Thyroid gland (tissue), 4 donors: ENCODE results near the gene ADORA2A. TPM values are rescaled to one million over a fixed set of nuclear protein-coding genes. Genes with fewer than 3 reads are reported as not detected.
A peak's percentile ranks its signal among the peaks of the same experiment; 100 is the strongest.

ENCODE experiments used
- DNase-seq, 2 donors: peaks; one replicate each; pipeline ENCODE4 v3.0.0-alpha.2; 2019
- H3K27ac ChIP-seq, 3 donors: fragments of 200-600 bp; sonication (generic); 1 replicate in 2 of 3; 2 replicates in 1 of 3; pipeline ENCODE4 v1.5.1; 2016 to 2019; ENCODE audit warnings: mild to moderate bottlenecking in 1 of 3, moderate library complexity in 1 of 3
- H3K27me3 ChIP-seq: fragments of 200-600 bp; sonication (generic); one replicate; pipeline ENCODE4 v1.5.1; 2019
- H3K36me3 ChIP-seq, 2 donors: fragments of 200-600 bp; sonication (generic); one replicate each; pipeline ENCODE4 v1.5.1; 2016 to 2019
- H3K4me1 ChIP-seq, 2 donors: fragments of 200-600 bp; sonication (generic); one replicate each; pipeline ENCODE4 v1.5.1; 2017 to 2019
- H3K4me3 ChIP-seq, 3 donors: fragments of 200-600 bp; sonication (generic); replicated peaks in 1 of 3; 1 replicate in 2 of 3; 2 replicates in 1 of 3; pipeline ENCODE4 v1.5.1; 2016; ENCODE audit warnings: mild to moderate bottlenecking in 1 of 3
- H3K9me3 ChIP-seq: fragments of 200-600 bp; sonication (generic); one replicate; pipeline ENCODE4 v1.5.1; 2017
- CTCF ChIP-seq, 6 experiments: fragments of 200-600 bp in 3 of 6; fragments of 450-650 bp in 3 of 6; sonication (generic) in 3 of 6; IDR thresholded peaks; one replicate each; pipeline ENCODE4 v1.5.1; 2016 to 2019; ENCODE audit warnings: antibody characterized with exemption in 6 of 6, mild to moderate bottlenecking in 2 of 6, inconsistent platforms in 1 of 6, moderate library complexity in 1 of 6
- POLR2A ChIP-seq, 2 donors: fragments of 450-650 bp; IDR thresholded peaks; one replicate each; pipeline ENCODE4 v1.6.1; 2017; ENCODE audit warnings: antibody characterized with exemption in 2 of 2, mild to moderate bottlenecking in 2 of 2, moderate library complexity in 1 of 2
- WGBS, 2 donors: methylation state at CpG; one replicate each; pipeline ENCODE4 v1.1.5; 2017; 5-methylcytosine and 5-hydroxymethylcytosine counted together
- intact Hi-C: fragments of 100-400 bp; cut with DNase I; formaldehyde crosslinking; loops from one replicate; pipeline ENCODE4 v1.15.1; 2023
- total RNA-seq, 4 donors: library from RNA; depleted of rRNA; stranded (reverse); fragments of >200 nt; gene quantifications; one replicate each; pipeline ENCODE4 v1.2.3, GENCODE V29; 2016

The ADORA2A gene
- total RNA-seq, 4 donors from 2014 or later: 1.4 to 3.0 (median 2.5) TPM

- intact Hi-C loops: no loop called here
- no peak for DNase-seq
- Histone ChIP-seq H3K9me3 (no peaks in the 10 kb centered on the region), H3K27ac (no peak overlapping the region), H3K27me3 (no peaks in the 10 kb centered on the region), H3K36me3 (peaks cover 5 to 9% of the 10 kb centered on the region in 2 donors), H3K4me3 (no peak overlapping the region), H3K4me1 (peaks cover 0 to 21% of the 10 kb centered on the region in 2 donors)
- WGBS, 2 donors: 88 to 91% methylated on average over 2 of the region's 2 CpGs
- TF ChIP-seq POLR2A (IDR thresholded peaks at IDR 0.05) (no peak), CTCF (IDR thresholded peaks at IDR 0.05) (no peak)
These were observed 33.1 kb upstream of the ADORA2A start for GRCh38 chr22:24394254-24394653.

GRCh38 chr22:24398409-24398808, 29.0 kb upstream of the ADORA2A start:
- Histone ChIP-seq H3K9me3 (no peaks in the 10 kb centered on the region), H3K27ac (no peak overlapping the region), H3K4me3 (no peak overlapping the region), H3K36me3 (peaks cover 5 to 9% of the 10 kb centered on the region in 2 donors), H3K27me3 (no peaks in the 10 kb centered on the region), H3K4me1 (peaks cover 9 to 22% of the 10 kb centered on the region in 2 donors)
- no peak for DNase-seq
- intact Hi-C loops: no loop called here
- TF ChIP-seq CTCF (IDR thresholded peaks at IDR 0.05) (no peak), POLR2A (IDR thresholded peaks at IDR 0.05) (no peak)

- H3K4me3 ChIP-seq: no peak overlapping the region
- no peak for DNase-seq
- peaks cover 7 to 18% of the 10 kb centered on the region in 2 donors for H3K36me3 ChIP-seq
- H3K27me3 ChIP-seq: no peaks in the 10 kb centered on the region
- intact Hi-C loops: no loop called here
- H3K27ac ChIP-seq: no peak overlapping the region
- 82 to 84% methylated on average over 8 of the region's 8 CpGs for WGBS, 2 donors
- TF ChIP-seq POLR2A (IDR thresholded peaks at IDR 0.05) (no peak), CTCF (IDR thresholded peaks at IDR 0.05) (no peak)
- peaks cover 9 to 27% of the 10 kb centered on the region in 2 donors for H3K4me1 ChIP-seq
- no peaks in the 10 kb centered on the region for H3K9me3 ChIP-seq
These were observed 27.2 kb upstream of the ADORA2A start for GRCh38 chr22:24400034-24400725.

GRCh38 chr22:24400726-24401596, 26.4 kb upstream of the ADORA2A start:
- Histone ChIP-seq H3K36me3 (peaks cover 7 to 14% of the 10 kb centered on the region in 2 donors), H3K4me1 (peaks cover 9 to 27% of the 10 kb centered on the region in 2 donors), H3K4me3 (no peak overlapping the region), H3K27ac (peak overlapping the region in 2 of 3 donors; percentile 17 to 55), H3K27me3 (no peaks in the 10 kb centered on the region), H3K9me3 (no peaks in the 10 kb centered on the region)
- intact Hi-C loops: no loop called here
- no peak for DNase-seq
- 75 to 76% methylated on average over 9 of the region's 9 CpGs for WGBS, 2 donors
- no peak for TF ChIP-seq POLR2A (IDR thresholded peaks at IDR 0.05)
- no peak for TF ChIP-seq CTCF (IDR thresholded peaks at IDR 0.05)

GRCh38 chr22:24401931-24402367, 25.4 kb upstream of the ADORA2A start:
- intact Hi-C loops: no loop called here
- 92 to 94% methylated on average over 5 of the region's 5 CpGs for WGBS, 2 donors
- Histone ChIP-seq H3K27ac (peak overlapping the region in 2 of 3 donors; percentile 55 to 57), H3K36me3 (peaks cover 2 to 9% of the 10 kb centered on the region in 2 donors), H3K4me3 (no peak overlapping the region), H3K27me3 (no peaks in the 10 kb centered on the region), H3K9me3 (no peaks in the 10 kb centered on the region), H3K4me1 (peaks cover 9 to 29% of the 10 kb centered on the region in 2 donors)
- DNase-seq: no peak
- TF ChIP-seq CTCF (IDR thresholded peaks at IDR 0.05): no peak
- no peak for TF ChIP-seq POLR2A (IDR thresholded peaks at IDR 0.05)
